Daoy (cell line): Measurements from ENCODE around the gene RAB23. TPM values are rescaled to one million over a fixed set of nuclear protein-coding genes. Genes with fewer than 3 reads are reported as not detected.

ENCODE experiments used
- DNase-seq: peaks from one replicate; pipeline ENCODE4 v3.0.0-alpha.2; 2015; ENCODE audit warnings: low read depth
- total RNA-seq: library from RNA; depleted of rRNA; stranded (reverse); fragments of >200 nt; shearing (Covaris generic); gene quantifications from 2 replicates; pipeline ENCODE4 v1.2.3, GENCODE V29; 2014; rRNA removed

Gene RAB23
- 20.6 and 26.4 TPM in 2 replicates for total RNA-seq

DNA sequence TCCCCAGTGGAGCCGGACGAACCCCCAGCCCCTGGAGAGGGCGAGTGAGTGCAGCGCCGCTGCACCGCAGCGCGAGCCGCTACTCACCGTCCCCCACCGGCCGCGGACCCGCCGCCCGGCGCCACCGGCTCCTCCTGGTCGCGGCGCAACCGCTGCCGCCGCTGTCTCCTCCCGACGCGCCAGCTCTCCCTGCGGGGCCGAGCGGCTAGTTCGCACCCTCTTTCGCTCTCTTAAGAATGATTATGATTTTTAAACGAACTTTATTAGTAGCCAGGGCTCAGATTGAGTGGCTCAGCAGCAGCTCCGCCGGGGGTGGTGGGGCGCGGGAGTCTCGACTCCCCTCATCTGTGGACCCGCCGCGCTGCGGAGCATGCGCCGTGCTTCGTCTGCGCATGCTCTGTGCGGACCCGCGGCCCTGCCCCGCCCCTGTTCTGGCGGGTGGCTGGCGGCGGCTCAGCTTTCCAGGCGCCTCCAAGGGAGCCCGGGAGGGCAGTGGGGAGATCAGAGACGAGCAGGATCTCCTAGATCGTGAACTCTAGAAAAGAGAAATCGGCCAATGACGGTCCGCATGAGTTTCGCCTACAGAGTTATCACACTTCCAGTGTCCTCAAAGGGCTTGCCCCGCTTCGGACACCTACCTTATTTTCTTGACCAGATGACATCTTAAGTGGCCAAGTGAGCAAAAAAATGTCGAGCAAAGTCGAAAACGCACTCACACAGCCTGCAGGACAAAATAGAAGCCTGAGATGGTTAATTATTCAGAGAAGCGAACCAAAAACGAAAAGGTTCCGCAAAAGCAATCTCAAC is at the start of gene RAB23:
Gene RAB23, minus strand, starts transcription at position 372 of the 807 bp plus-strand sequence. CDS start 11,927 bp downstream, outside the sequence.
- peak; percentile 95 for DNase-seq

DNA sequence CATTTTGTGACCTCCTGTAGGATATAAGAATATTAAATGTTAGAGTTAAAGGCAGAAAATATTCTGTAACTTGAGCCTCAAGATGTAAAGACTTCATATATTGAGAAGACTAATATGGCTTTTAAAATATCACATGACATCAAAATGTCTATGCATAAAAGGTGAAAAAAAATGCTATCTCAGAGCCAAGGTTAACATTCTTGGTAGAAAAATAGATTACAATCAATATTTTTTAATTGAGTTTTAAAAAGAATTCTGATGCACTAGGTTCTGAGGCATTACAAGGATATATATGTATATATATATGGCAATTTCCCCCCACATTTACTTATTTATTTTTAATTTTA is 46.2 kb upstream of the RAB23 start:
- no peak for DNase-seq

DNA sequence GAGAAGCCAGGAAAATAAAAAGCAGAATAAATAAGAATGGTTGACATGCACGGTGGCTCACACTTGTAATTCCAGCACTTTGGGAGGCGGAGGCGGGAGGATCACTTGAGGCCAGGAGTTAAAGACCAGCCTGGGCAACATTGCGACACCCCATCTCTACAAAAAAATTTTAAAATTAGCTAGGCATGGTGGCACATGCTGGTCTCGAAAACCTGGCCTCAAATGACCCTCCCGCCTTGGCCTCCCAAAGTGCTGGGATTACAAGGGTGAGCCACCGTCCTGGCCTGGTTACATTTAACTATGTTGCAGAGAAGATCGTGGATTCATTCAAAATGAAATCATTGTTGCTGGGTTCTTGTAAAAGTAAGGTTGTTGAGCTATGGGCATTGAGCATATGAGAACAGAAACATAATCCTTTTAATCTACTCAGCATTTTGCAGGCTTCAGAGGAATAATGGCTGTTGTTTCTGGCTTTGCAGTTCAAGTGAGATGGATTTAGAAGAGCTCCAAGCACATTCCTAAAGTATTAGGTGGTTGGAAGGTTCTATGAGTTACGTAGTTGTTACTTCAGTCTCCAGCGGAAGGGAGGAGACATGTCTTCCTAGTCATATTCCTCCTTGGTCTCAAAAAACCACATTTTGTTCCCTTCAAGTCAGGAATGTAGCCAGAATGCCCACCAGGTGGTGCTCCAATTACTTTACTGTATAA is 45.6 kb upstream of the RAB23 start:
- peak; percentile 93 for DNase-seq

DNA sequence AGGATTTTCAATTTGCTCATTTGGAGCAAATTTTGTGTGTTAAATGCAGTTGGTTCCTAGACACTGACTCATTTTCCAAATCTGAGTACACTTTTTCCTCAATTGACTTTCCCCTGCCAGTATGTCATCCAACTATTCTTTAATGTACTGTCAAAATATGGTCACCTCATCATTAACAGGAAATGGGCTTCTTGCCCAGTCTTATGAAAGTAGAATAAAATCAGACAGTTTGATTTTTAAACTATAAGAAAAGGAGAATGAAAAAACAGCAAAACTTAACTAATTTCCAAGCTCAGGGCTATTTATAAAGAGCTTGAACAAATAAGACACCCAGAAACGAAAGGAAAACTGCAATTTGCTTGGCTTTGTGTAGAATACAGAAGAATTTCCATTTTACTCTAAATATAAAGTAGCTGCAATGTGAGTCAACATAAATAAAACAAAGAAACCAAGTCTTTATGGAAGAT is 43.7 kb upstream of the RAB23 start:
- DNase-seq = peak; percentile 26

DNA sequence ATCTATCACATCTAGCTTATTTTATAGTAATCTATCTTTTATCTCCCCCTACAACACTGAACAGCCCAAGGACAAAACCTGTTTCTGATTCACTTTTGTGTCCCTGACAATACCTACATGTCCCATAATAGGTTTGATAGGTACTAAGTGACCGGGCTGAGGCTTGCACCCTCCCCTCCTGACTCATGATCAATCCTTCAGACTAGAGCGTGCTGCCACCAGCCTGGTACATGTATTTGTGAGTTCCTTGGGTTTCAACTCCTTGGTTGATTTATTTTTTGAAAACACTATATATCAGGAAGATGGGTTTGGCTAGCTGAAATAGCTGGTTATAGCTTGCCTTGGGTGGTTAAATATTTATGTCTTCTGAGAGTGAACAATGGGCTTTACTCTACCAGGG is 41.6 kb upstream of the RAB23 start:
- no peak for DNase-seq

DNA sequence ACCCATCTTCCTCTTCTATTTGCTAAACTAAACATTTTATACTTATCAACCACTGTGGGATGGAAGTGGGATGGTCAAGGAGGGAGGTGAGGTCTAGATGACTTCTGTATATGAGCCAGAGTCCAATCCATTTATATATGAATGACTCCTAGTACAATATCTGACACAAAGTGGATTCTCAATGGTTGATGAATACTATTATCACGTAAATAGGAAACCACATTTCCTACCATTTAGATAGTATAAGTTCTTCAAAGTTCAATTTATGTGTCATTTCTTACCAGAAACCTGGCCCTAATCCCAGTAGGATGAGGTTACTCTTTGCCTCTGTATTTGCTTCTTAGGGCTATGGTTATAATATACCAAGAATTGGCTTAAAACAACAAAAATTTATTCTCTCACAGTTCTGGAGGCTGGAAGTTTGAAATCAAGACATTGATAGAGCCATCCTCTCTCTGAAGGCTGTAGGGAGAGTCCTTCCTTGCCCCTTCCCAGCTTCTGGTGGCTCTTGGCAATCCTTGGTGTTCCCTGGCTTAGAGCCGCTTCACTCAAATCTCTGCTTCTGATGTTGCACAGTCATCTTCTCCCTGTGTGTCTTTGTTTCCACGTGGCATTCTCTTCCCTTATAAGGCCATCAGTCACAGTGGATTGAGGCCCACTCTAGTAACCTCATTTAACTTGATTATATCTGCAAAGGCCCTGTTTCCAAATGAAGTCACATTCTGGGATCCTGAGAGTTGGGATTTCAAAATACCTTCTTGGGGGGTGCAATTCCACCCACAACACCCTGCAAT is 41.0 kb upstream of the RAB23 start:
- peak; percentile 77 for DNase-seq

DNA sequence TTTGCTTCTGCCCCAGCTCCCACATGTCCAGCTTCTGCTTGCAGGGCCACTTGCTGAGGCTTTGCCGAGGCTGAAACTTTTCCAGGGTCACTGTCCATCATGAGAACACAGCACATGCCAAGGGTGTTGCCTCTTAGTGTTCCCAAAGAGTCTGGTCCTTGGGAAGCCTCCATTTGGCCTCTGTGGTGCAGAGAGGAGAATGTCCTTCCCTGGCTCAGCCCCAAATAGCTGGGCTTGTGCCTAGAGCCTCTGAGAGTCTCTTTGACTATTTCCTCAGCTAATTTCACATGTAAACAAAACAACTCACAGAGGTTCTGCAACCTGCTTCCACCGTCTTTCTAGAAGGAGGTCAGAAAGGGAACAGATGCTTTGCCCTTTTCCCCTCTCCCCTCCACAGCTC is 40.4 kb upstream of the RAB23 start:
- DNase-seq = no peak

DNA sequence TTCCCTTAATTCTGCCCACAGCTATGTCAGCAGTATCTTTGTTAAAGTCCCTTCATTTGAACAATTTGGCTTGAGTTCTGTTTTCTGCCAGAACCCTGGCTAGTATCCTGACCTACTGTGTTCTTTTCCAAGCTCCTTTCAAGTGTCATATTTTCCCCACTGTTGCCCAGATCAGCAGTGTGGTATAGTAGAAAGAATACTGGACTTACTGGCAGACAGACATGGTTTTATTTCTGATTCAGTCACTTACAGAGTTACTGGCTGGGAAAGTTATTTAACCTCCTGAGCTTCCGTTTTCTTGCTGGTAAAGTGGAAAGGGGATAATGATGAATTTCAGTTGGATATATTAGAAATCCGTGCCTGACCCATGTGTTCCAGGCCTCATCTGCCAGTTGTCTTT is 39.8 kb upstream of the RAB23 start:
- DNase-seq = no peak

DNA sequence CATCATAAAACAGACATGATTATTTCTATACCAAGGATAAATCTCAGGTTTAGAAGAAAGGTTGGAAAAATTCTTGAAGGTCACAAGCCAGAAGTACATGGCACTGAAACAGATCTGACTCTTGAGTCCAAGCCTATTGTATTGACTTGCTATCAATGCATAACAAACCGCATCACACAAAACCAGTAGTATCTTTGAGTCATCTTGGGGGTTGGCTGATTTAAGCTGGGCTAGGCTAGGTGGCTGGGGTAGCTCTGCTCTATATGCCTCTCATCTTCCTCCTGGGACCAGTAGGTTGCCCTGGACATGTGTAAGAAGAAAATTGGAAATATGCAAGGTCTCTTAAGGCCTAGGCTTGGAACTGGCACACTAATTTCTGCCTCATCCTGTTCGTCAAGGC is 37.0 kb upstream of the RAB23 start:
- DNase-seq = no peak

DNA sequence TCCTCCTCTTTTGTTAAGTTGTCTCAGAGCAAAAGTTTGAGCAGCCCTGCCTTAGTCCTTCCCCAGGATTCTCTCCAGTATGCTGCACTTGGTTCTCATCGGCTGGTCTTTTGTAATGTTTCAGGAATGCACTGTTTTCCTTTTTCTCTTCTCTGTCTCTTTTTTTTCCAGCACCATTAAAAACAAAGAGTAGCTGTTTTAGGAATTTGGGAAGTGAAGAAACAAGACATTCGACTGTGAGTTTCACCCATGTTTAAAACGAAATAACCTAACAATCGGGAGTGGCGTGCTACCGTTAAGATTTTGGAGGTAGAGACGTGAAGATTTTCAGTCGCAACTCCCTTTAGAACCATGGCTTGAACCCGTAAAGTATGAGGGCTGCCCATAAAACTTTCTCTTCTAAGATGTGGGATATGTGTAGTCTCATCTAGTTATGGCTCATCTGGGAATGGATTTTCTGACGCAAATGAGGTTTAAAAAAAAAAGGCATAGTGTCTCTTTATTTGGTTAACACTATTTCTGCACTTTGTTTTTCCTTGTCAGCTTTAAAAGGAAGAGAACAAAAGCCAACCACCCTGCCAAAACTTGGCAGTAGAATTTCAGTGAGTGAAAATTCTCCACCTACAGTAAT is 35.9 kb upstream of the RAB23 start:
- peak; percentile 37 for DNase-seq

DNA sequence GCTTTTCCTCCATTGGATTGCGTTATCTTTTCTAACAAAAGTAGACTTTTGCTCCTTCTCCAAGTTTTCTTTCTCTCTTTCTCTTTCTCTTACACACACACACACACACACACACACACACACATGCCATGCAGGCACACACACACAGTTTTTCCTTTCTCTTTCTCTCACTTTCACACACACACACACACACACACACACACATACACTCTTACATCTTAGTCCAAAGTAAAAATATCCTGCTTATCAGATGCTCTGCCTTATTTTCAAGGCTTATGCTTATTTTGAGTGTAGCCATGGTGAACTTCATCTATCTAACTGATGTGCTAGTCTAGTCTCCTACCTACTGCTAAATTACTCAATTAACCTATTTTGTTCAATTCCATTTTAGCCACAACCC is 34.4 kb upstream of the RAB23 start:
- no peak for DNase-seq

DNA sequence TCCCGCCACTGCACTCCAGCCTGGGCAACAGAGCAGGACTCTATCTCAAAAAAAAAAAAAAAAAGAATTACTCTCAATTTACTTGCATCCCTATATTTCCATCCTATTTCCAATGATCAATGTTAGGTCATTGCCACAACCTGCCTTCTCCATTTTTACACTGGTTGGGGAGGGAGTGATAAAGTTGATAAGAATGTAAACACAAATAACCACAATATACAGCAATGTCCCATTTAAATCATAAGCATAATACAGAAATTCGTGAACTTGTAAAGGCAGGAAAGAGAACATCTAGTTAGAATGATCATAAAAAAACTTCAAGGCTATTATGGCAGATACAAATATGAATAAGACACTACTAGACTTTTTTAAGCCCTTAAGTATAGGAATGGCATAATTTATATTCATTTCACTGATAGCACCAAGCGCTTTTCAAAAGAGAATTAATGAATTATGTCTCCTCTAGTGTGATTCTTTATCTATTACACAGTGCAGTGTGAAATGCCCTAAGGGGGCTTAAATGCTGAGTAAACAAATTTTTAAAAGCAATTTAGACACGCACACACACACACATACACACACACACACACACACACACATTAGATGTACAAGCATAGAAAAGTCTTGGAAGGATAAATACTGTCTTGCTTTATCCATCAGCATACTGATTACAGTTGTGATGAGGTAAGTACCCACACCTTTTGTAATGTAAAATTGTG is 33.5 kb upstream of the RAB23 start:
- no peak for DNase-seq

DNA sequence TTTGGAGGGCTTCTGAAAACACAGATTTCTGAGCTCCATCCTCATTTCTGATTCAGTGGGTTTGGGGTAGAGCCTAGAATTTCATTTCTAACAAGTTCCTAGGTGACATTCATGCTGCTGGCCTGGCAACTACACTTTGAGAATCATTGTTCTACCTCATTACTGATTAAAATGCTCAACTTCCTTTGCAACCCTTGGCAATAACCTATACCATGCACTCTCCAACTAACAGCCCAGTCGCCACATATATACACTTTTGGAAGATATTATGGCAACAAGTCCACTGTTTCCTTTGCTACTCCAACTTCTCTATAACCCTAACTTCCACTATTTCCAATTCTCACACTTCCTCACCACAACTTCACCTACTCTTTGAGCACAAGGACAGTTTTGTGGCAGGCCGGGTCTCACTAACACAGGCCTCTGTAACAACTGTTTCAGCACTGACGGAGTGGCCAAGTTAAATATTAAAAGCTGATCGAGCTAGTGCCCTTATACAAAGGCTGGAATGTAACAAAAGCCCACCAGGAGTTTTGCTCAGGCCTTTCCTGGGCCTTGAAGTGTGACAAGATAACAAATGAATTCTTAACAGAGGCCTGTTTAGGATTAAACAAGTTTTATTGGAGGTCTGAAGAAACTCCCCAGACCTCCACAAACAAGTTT is 32.1 kb upstream of the RAB23 start:
- DNase-seq = no peak

DNA sequence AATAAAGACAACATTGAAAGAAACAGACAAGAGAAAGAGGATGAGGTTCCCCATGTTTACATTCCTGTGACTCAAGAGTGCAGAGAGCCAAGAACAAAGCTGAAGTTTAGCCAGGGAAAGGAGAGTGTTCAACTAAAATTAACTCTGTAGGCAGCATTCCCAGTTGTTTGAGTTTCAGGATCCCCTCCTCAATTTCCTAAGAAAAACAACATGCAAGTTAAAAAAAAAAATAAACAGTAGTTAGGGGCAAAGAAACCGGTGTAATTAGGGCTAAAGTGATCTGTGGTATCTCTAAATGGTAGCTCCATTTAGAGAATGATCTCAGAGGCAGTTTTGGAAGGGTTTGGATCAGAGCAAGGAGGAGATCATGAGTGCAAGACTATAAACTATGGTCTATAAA is 30.9 kb upstream of the RAB23 start:
- DNase-seq = no peak

DNA sequence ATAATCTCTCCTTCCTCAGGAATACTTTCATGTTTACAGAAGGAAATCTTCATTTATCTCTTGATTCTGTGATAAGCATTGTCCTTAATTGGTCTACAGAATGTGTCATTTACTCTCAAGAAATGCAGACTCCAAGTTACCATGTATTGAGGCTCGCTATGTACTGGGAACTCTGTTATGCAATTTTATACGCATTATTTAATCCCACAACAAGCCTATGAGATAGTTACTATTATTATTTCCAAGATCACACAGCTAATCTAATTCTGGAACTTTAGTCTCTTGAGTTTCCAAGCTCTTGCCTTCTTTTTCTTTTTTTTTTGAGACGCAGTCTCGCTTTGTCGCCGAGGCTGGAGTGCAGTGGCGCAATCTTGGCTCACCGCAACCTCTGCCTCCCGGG is 30.0 kb upstream of the RAB23 start:
- DNase-seq = no peak

DNA sequence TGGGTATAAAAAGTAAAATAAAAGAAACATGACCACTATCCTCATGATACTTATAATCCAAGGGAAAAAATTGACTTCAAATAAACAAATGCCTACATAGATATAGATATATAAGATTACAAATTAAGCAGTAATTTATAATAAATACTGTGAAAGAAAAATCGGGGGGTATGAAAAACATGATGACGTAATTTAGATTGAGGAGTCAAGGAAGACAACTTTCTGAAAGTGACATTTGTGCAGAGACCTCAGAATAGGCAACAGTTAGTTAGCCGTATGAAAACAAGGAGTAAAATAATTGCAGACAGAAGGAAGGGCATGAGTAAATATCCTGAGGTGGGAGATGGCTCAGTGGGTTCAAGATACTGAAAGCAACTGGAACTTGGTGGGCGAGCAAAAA is 28.2 kb upstream of the RAB23 start:
- DNase-seq = no peak

DNA sequence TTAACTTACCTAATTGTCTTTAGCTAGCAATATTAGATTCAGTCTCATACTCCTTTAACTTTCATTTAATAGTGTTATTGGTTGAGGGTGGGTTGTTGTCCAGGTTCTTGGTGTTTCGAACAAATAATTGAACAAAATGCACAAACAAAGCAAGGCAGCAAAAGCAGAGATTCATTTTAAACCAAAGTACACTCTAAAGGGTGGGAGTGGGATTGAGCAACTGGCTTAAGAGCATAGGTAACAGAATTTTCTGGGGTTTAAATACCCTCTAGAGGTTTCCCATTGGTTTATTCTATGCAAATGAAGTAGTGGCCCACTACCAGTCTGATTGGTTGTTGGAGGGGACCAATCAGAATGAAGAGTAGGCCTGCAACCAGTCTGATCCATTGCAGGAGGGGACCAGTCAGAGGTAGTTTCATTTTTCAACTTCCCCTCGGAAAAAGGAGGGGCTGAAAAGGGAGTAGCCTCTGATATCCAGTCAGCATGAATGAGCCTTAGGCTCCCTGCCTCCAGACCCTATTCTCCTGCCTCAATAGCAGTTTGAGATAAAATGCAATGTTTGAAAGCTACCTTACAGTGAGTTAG is 26.3 kb upstream of the RAB23 start:
- DNase-seq = no peak

DNA sequence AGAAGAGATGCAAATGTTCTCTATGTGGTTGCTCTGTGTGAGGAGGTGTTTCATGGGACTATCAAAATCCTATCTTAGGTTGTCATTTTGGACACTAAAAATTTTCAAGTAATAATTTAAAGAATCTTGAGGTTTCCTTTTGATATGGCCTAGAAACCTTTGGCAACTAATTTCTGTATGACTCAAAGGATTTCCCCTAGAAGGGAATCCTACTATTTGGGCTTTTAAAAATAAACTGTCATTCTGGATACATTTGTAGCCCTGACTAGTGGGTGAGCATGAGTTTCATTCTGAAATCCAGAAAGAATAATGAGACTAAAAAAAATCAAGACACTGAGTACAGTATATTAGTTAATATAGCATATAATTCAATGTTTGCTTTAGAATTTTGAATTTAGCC is 25.5 kb upstream of the RAB23 start:
- no peak for DNase-seq

DNA sequence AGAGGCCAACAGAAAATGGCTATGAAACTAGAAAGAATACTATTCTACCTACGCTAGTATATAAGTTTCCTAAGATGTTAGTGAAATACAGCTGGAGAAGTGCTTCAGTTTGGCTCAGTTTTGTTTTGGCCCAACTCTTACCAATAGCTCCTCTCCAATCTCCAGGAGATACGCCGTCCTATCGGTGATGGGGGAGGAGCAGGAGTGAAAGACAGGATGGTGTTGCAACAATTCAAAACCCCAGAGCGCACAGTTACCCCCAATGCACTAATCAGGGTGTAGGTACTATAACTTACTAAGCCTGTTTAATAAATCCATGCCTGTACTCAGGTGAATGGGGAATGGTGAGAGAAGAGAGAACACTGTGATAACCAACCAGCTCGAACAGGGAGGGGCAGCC is 24.2 kb upstream of the RAB23 start:
- DNase-seq = no peak

DNA sequence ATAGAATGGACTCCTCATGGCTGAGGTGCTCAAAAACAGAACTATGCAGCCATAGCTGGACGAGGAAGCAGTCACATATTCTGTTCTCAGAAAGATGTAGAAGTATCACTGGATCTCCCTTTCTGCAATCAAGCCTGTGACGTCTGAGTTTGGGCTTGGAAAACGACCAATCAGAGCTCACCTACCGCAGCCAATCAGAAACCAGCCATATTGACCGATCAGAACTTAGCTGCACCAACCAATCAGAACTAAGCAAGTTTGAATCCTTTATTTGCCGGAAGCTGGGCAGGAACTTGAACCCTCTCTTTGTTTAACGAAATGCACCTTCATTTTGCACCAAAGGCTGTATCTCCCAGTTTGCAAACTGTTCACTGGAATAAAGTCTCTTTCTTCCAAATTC is 21.8 kb upstream of the RAB23 start:
- no peak for DNase-seq
